Panc1 (cell line): Measurements from ENCODE around the gene TGFBRAP1.

Experiments
- CTCF ChIP-seq: fragments of 450-650 bp; IDR thresholded peaks from 2 replicates; pipeline ENCODE4 v1.5.1; 2017; ENCODE audit warnings: mild to moderate bottlenecking
- POLR2AphosphoS5 ChIP-seq: IDR thresholded peaks from 2 replicates; pipeline ENCODE4 v1.6.1; 2012; ENCODE audit warnings: mild to moderate bottlenecking, low read depth, low read length, moderate library complexity

DNA sequence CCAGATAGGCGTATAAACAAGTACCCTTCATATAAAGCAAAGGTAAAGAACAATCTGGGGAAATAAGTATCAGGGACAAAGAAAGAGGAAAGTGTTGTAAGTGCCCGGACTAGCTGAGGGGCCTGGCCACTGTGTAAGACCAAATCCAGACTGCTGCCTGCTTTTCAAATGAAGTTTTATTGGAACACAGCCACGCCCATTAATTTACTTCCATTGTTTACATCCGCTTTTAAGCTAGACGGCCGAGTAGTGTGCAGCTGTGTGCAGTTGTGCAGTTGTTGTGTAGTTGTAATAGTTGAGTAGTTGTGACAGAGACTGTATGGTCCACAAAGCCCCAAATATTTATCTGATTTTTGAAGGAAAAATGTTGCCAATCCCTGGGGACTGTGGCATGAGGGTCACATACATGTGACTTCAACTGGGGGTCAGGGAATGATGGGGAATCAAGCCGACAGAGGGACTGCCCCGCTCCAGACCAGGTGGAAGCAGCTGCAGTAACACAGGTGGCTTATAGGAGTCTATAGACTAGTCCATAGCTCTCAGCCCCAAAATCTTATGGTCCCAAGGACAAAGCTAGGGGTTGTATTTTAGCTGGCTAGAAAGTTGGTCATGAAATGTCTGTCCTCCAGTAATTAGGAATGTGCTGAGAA lies 39.3 kb upstream of the TGFBRAP1 start:
- TF ChIP-seq POLR2AphosphoS5 (peak; percentile 25; the same call in 1 of the 2 replicates), CTCF (no peak)
